ENCODE measurements around the gene FANCD2.
"Not testable (repeated sequence)": the region's sequence is repeated elsewhere in the genome, so short reads cannot be mapped to it uniquely, and the experiment has no call there.

The FANCD2 gene

GRCh38 chr3:10025205-10026083 is 793 bp upstream of the FANCD2 start:
- TF ChIP-seq CTCF (IDR thresholded peaks at IDR 0.05): no peak
- H3K27ac ChIP-seq: peak overlapping the region; percentile 83
- peaks cover 33% of the 10 kb centered on the region for H3K36me3 ChIP-seq
- peak overlapping the region; percentile 83 to 84 for H3K4me3 ChIP-seq (ENCODE audit: low read depth in 1 of 2, low read length in 1 of 2)
- H3K4me1 ChIP-seq (ENCODE audit: control insufficient read depth in 1 of 2, insufficient read depth in 1 of 2, low read depth in 1 of 2, low read length in 1 of 2): peaks cover 24% of the 10 kb centered on the region in 2 experiments
- no peaks in the 10 kb centered on the region for H3K9me3 ChIP-seq
- H3K27me3 ChIP-seq: no peaks in the 10 kb centered on the region

- Histone ChIP-seq H3K4me1 (ENCODE audit: control insufficient read depth in 1 of 2, insufficient read depth in 1 of 2, low read depth in 1 of 2, low read length in 1 of 2) (no peaks in the 10 kb centered on the region), H3K9me3 (no peaks in the 10 kb centered on the region), H3K27me3 (no peaks in the 10 kb centered on the region), H3K27ac (no peak overlapping the region), H3K4me3 (ENCODE audit: low read depth in 1 of 2, low read length in 1 of 2) (no peak overlapping the region), H3K36me3 (peaks cover 63% of the 10 kb centered on the region)
- no peak for TF ChIP-seq CTCF (IDR thresholded peaks at IDR 0.05)
These were observed 14.8 kb downstream of the FANCD2 start for GRCh38 chr3:10041034-10041433.

DNA sequence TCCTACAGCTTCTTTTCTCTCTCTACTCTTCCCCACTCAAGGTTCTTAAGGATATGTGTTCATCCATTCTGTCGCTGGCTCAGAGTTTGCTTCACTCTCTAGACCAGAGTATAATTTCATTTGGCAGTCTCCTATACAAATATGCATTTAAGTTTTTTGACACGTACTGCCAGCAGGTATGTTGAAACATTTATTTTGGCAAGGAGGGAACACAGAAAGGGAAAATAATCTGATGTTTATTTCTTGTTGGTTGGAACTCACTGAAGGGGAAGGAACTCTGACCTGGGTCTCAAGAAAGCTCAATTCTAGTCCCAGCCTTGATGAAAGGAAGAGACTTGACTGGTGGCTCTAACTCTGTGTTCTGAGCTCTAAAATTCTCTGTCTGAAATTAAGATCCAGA is 21.6 kb downstream of the FANCD2 start:
- H3K4me1 ChIP-seq (ENCODE audit: control insufficient read depth in 1 of 2, insufficient read depth in 1 of 2, low read depth in 1 of 2, low read length in 1 of 2): no peaks in the 10 kb centered on the region
- H3K4me3 ChIP-seq (ENCODE audit: low read depth in 1 of 2, low read length in 1 of 2): no peak overlapping the region
- H3K9me3 ChIP-seq: no peaks in the 10 kb centered on the region
- peaks cover 70% of the 10 kb centered on the region for H3K36me3 ChIP-seq
- no peak for TF ChIP-seq CTCF (IDR thresholded peaks at IDR 0.05)
- H3K27me3 ChIP-seq: no peaks in the 10 kb centered on the region
- no peak overlapping the region for H3K27ac ChIP-seq

DNA sequence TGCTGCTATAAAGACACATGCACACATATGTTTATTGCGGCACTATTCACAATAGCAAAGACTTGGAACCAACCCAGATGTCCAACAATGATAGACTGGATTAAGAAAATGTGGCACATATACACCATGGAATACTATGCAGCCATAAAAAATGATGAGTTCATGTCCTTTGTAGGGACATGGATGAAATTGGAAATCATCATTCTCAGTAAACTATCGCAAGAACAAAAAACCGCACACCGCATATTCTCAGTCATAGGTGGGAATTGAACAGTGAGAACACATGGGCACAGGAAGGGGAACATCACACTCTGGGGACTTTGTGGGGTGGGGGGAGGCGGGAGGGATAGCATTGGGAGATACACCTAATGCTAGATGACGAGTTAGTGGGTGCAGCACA is 26.8 kb downstream of the FANCD2 start:
- H3K4me3 ChIP-seq (ENCODE audit: low read depth in 1 of 2, low read length in 1 of 2); H3K9me3 ChIP-seq; H3K27me3 ChIP-seq; H3K27ac ChIP-seq; H3K4me1 ChIP-seq (ENCODE audit: control insufficient read depth in 1 of 2, insufficient read depth in 1 of 2, low read depth in 1 of 2, low read length in 1 of 2): not testable (repeated sequence)
- peaks cover 47% of the 10 kb centered on the region for H3K36me3 ChIP-seq

DNA sequence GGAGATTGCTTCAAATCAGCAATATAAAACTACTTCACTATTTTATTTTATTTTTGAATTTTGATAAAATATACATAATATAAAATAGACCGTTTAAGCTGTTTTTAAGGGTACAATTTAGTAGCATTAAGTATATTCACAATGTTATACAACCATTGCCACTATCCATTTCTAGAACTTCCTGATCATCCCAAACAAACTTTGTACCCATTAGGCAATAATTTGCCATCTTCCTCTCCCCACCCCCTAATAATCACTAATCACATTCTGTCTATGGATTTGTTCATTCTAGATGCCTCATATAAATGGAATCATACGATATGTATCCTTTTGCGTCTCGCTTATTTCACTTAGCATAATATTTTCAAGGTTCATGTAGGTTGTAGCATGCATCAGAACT is 28.9 kb downstream of the FANCD2 start:
- Histone ChIP-seq H3K9me3 (no peaks in the 10 kb centered on the region), H3K36me3 (peaks cover 40% of the 10 kb centered on the region), H3K27me3 (no peaks in the 10 kb centered on the region), H3K4me1 (ENCODE audit: control insufficient read depth in 1 of 2, insufficient read depth in 1 of 2, low read depth in 1 of 2, low read length in 1 of 2) (no peaks in the 10 kb centered on the region), H3K4me3 (ENCODE audit: low read depth in 1 of 2, low read length in 1 of 2) (no peak overlapping the region), H3K27ac (no peak overlapping the region)
- TF ChIP-seq CTCF (IDR thresholded peaks at IDR 0.05): no peak

- H3K4me1 ChIP-seq (ENCODE audit: control insufficient read depth in 1 of 2, insufficient read depth in 1 of 2, low read depth in 1 of 2, low read length in 1 of 2); H3K4me3 ChIP-seq (ENCODE audit: low read depth in 1 of 2, low read length in 1 of 2); H3K27me3 ChIP-seq; H3K9me3 ChIP-seq; H3K27ac ChIP-seq: not testable (repeated sequence)
- H3K36me3 ChIP-seq: peaks cover 53% of the 10 kb centered on the region
These were observed 43.8 kb downstream of the FANCD2 start for GRCh38 chr3:10070077-10070476.
